Stimulated activated naive CD4-positive, alpha-beta T cell (primary cell): ENCODE results near the gene RPS15A.
"Not testable (repeated sequence)": the region's sequence is repeated elsewhere in the genome, so short reads cannot be mapped to it uniquely, and the experiment has no call there.

Source experiments
- DNase-seq, 6 experiments: peaks; one replicate each; lab custom pipeline; 2025; lab: John Stamatoyannopoulos, UW

Gene RPS15A

GRCh38 chr16:18742870-18743269, 47.3 kb downstream of the RPS15A start:
- not testable (repeated sequence) for DNase-seq

- DNase-seq = not testable (repeated sequence)
These were observed 50.1 kb downstream of the RPS15A start for GRCh38 chr16:18740027-18740426.

DNA sequence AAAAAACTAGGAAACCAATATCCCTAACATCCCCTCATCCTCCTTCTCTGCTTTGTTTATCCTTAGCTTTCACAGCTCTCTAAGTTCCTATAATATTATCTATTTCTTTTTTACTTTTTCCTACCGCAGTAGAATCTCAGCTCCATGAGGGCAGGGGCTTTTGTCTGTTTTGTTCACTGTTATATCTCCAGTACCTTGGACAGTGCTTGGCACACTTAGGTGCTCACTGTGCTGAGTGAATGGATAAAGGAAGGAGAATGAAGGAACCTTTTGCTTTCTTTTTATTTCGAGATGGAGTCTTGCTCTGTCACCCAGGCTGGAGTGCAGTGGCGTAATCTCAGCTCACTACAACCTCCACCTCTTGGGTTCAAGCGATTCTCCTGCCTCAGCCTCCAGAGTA, 51.4 kb downstream of the RPS15A start:
- DNase-seq = not testable (repeated sequence)

GRCh38 chr16:18734279-18734678, 55.9 kb downstream of the RPS15A start:
- not testable (repeated sequence) for DNase-seq
